IMR-90 (cell line): ENCODE measurements around the gene ZNF74. TPM values are rescaled to one million over a fixed set of nuclear protein-coding genes. Genes with fewer than 3 reads are reported as not detected.

Experiments used
- ATAC-seq: fragments of 200-7000 bp; cut with Tn5 transposase; 2 replicates; pipeline ENCODE4 v1.9.1; 2020; ENCODE audit warnings: low read depth, mild to moderate bottlenecking, moderate library complexity
- BruUV-seq: library from RNA; stranded (reverse); fragments of 400-500 nt; replicated peaks from 2 replicates; lab custom pipeline; 2021; lab: Mats Ljungman, UMichigan
- CTCF ChIA-PET: fragments of 300-600 bp; formaldehyde crosslinking; extraction: SDS; loops from one replicate; lab custom pipeline; 2021; ENCODE audit warnings: antibody characterized with exemption; lab: Yijun Ruan, JAX
- POLR2A ChIA-PET: fragments of 300-600 bp; sonication (Branson Sonifier 250); formaldehyde crosslinking; loops from one replicate; lab custom pipeline; 2022; ENCODE audit warnings: antibody characterized with exemption; ENCODE audit not compliant: unreplicated experiment; lab: Charles Lee
- DNase-seq: peaks from one replicate; pipeline ENCODE4 v3.0.0; 2013
- H2AFZ ChIP-seq: replicated peaks from 2 replicates; pipeline ENCODE3; 2013; ENCODE audit warnings: low read length, mild to moderate bottlenecking; ENCODE audit not compliant: poor library complexity
- H2AK5ac ChIP-seq: 2 replicates; pipeline ENCODE4 v1.6.1; 2013; ENCODE audit warnings: low read depth, low read length, inconsistent platforms
- H2AK9ac ChIP-seq: replicated peaks from 2 replicates; pipeline ENCODE3; 2013; ENCODE audit warnings: mild to moderate bottlenecking, low read depth, low read length, moderate library complexity; ENCODE audit not compliant: poor library complexity
- H2BK120ac ChIP-seq: 2 replicates; pipeline ENCODE4 v1.6.1; 2013; ENCODE audit warnings: low read depth, low read length, inconsistent platforms
- H2BK15ac ChIP-seq: 3 replicates; pipeline ENCODE4 v1.6.1; 2013; ENCODE audit warnings: low read depth, low read length, inconsistent platforms
- H2BK20ac ChIP-seq: 2 replicates; pipeline ENCODE4 v1.6.1; 2013; ENCODE audit warnings: low read depth, mild to moderate bottlenecking, inconsistent platforms, low read length, moderate library complexity
- H2BK5ac ChIP-seq: 2 replicates; pipeline ENCODE4 v1.6.1; 2013; ENCODE audit warnings: mild to moderate bottlenecking, low read depth, low read length, inconsistent platforms; ENCODE audit not compliant: poor library complexity, severe bottlenecking
- H3K14ac ChIP-seq: replicated peaks from 2 replicates; pipeline ENCODE4 v1.6.1; 2013; ENCODE audit warnings: low read depth, low read length, inconsistent platforms
- H3K18ac ChIP-seq: 2 replicates; pipeline ENCODE4 v1.6.1; 2013; ENCODE audit warnings: low read depth, low read length, control low read depth
- H3K23ac ChIP-seq: 2 replicates; pipeline ENCODE4 v1.6.1; 2013; ENCODE audit warnings: low read depth, low read length, inconsistent platforms
- H3K27ac ChIP-seq: 2 replicates; pipeline ENCODE4 v1.5.1; 2013; ENCODE audit warnings: mild to moderate bottlenecking, control low read depth, low read length; ENCODE audit not compliant: insufficient read depth
- H3K27me3 ChIP-seq: 2 replicates; pipeline ENCODE4 v1.6.1; 2013; ENCODE audit warnings: low read length; ENCODE audit not compliant: control insufficient read depth, insufficient read depth
- H3K36me3 ChIP-seq: 2 replicates; pipeline ENCODE4 v1.6.1; 2013; ENCODE audit warnings: low read length, mixed read lengths; ENCODE audit not compliant: control insufficient read depth, insufficient read depth
- H3K4ac ChIP-seq: 2 replicates; pipeline ENCODE4 v1.6.1; 2013; ENCODE audit warnings: low read depth, low read length, inconsistent platforms
- H3K4me1 ChIP-seq: 2 replicates; pipeline ENCODE4 v1.6.1; 2013; ENCODE audit warnings: low read length, mixed read lengths; ENCODE audit not compliant: control insufficient read depth, insufficient read depth
- H3K4me2 ChIP-seq: 2 replicates; pipeline ENCODE4 v1.6.1; 2013; ENCODE audit warnings: low read depth, mild to moderate bottlenecking, control low read depth, low read length, moderate library complexity
- H3K4me3 ChIP-seq: 2 replicates; pipeline ENCODE4 v1.5.1; 2013; ENCODE audit warnings: low read depth, mild to moderate bottlenecking, control low read depth, low read length, moderate library complexity; ENCODE audit not compliant: insufficient read depth
- H3K56ac ChIP-seq: 2 replicates; pipeline ENCODE4 v1.6.1; 2013; ENCODE audit warnings: low read length, inconsistent platforms; ENCODE audit not compliant: insufficient read depth; ENCODE audit errors: extremely low read depth
- H3K79me1 ChIP-seq, 2 experiments: 2 replicates each; pipeline ENCODE4 v1.6.1; 2013; ENCODE audit warnings: low read length in 2 of 2, inconsistent platforms in 1 of 2, low read depth in 1 of 2
- H3K9ac ChIP-seq: 2 replicates; pipeline ENCODE4 v1.6.1; 2013; ENCODE audit warnings: low read depth, low read length, control low read depth
- H3K9me1 ChIP-seq: 2 replicates; pipeline ENCODE4 v1.6.1; 2013; ENCODE audit warnings: low read length, inconsistent platforms; ENCODE audit not compliant: insufficient read depth
- H3K9me3 ChIP-seq: 2 replicates; pipeline ENCODE4 v1.6.1; 2013; ENCODE audit warnings: low read length; ENCODE audit not compliant: control insufficient read depth, insufficient read depth
- H4K20me1 ChIP-seq: 2 replicates; pipeline ENCODE4 v1.6.1; 2013; ENCODE audit warnings: low read length, inconsistent platforms; ENCODE audit not compliant: insufficient read depth
- H4K5ac ChIP-seq: 2 replicates; pipeline ENCODE4 v1.6.1; 2013; ENCODE audit warnings: mild to moderate bottlenecking, low read depth, low read length, control low read depth
- H4K8ac ChIP-seq, 2 experiments: 2 replicates each; pipeline ENCODE4 v1.6.1; 2013; ENCODE audit warnings: low read depth in 2 of 2, low read length in 2 of 2, control low read depth in 1 of 2, inconsistent platforms in 1 of 2
- H4K91ac ChIP-seq: 2 replicates; pipeline ENCODE4 v1.6.1; 2013; ENCODE audit warnings: low read depth, low read length, inconsistent platforms; ENCODE audit not compliant: insufficient read depth
- BHLHE40 ChIP-seq: fragments of 150-350 bp; IDR thresholded peaks from 2 replicates; pipeline ENCODE4 v1.6.1; 2016; ENCODE audit warnings: mild to moderate bottlenecking, low read depth, low read length
- CEBPB ChIP-seq: IDR thresholded peaks from 2 replicates; pipeline ENCODE4 v1.6.1; 2012; ENCODE audit warnings: low read depth, low read length, improper control_type of control experiment
- CHD1 ChIP-seq: IDR thresholded peaks from 2 replicates; pipeline ENCODE4 v1.6.1; 2012; ENCODE audit warnings: low read depth, low read length, improper control_type of control experiment
- FOS ChIP-seq: fragments of 150-350 bp; IDR thresholded peaks from 2 replicates; pipeline ENCODE4 v1.6.1; 2016; ENCODE audit warnings: low read depth, low read length
- MAFK ChIP-seq: IDR thresholded peaks from 2 replicates; pipeline ENCODE4 v1.6.1; 2012; ENCODE audit warnings: low read depth, low read length, improper control_type of control experiment
- MAZ ChIP-seq: IDR thresholded peaks from 2 replicates; pipeline ENCODE4 v1.6.1; 2012; ENCODE audit warnings: low read depth, mild to moderate bottlenecking, low read length, improper control_type of control experiment, moderate library complexity, borderline replicate concordance
- MXI1 ChIP-seq: IDR thresholded peaks from 2 replicates; pipeline ENCODE4 v1.6.1; 2012; ENCODE audit warnings: low read depth, mild to moderate bottlenecking, low read length, moderate library complexity, borderline replicate concordance
- NFE2L2 ChIP-seq: fragments of 150-350 bp; IDR thresholded peaks from 2 replicates; pipeline ENCODE4 v1.6.1; 2016; ENCODE audit warnings: low read depth, mild to moderate bottlenecking, low read length
- POLR2A ChIP-seq: IDR thresholded peaks from 2 replicates; pipeline ENCODE4 v1.6.1; 2012; ENCODE audit warnings: mild to moderate bottlenecking, low read depth, low read length
- RAD21 ChIP-seq: IDR thresholded peaks from 2 replicates; pipeline ENCODE4 v1.6.1; 2012; ENCODE audit warnings: low read length, improper control_type of control experiment
- RCOR1 ChIP-seq: IDR thresholded peaks from 2 replicates; pipeline ENCODE4 v1.6.1; 2012; ENCODE audit warnings: mild to moderate bottlenecking, low read length, improper control_type of control experiment; ENCODE audit not compliant: insufficient replicate concordance
- RFX5 ChIP-seq: IDR thresholded peaks from 2 replicates; pipeline ENCODE4 v1.8.0; 2012; ENCODE audit warnings: low read depth, mild to moderate bottlenecking, low read length, moderate library complexity
- SMC3 ChIP-seq: fragments of 150-350 bp; IDR thresholded peaks from 2 replicates; pipeline ENCODE4 v1.6.1; 2016; ENCODE audit warnings: low read depth, mild to moderate bottlenecking, antibody characterized with exemption, low read length, moderate library complexity
- WGBS, 2 experiments: methylation state at CpG; one replicate each; pipeline versions ENCODE4 v1.1.5 to v1.1.7; 2013; ENCODE audit warnings: missing lambda C conversion rate in 2 of 2; ENCODE audit not compliant: insufficient read length in 1 of 2; ENCODE audit errors: extremely low coverage in 2 of 2; 5-methylcytosine and 5-hydroxymethylcytosine counted together
- dilution Hi-C: fragments of 300-500 bp; cut with HindIII; formaldehyde crosslinking; loops from one replicate; pipeline ENCODE4 v1.14.3; 2018; ENCODE audit warnings: low sequenced_read_pairs; ENCODE audit not compliant: unreplicated experiment
- in situ Hi-C: fragments of 300-500 bp; cut with MboI; formaldehyde crosslinking; loops from 3 replicates; pipeline ENCODE4 v1.14.3; 2019; ENCODE audit warnings: low sequenced_read_pairs, inconsistent platforms, mixed read lengths
- intact Hi-C: fragments of 100-400 bp; cut with micrococcal nuclease; formaldehyde crosslinking; loops from 2 replicates; pipeline ENCODE4 v1.10.0; 2022
- polyA plus RNA-seq, 3 experiments: library from polyadenylated mRNA; depleted of rRNA; stranded (reverse); fragments of >200 nt; gene quantifications; 2 replicates each; pipeline ENCODE4 v1.2.3, GENCODE V29; 2012; ENCODE audit warnings: low replicate concordance in 1 of 3
- total RNA-seq: library from RNA; depleted of rRNA; stranded (reverse); fragments of >200 nt; gene quantifications from 2 replicates; pipeline ENCODE4 v1.2.3, GENCODE V29; 2012
- TF ChIP-seq, protein P1 (sequence below): conservative IDR thresholded peaks from 2 replicates; pipeline ENCODE4 v1.5.1; 2012; ENCODE audit warnings: mild to moderate bottlenecking, low read depth, low read length, improper control_type of control experiment
- TF ChIP-seq, protein P2 (sequence below): fragments of 150-350 bp; IDR thresholded peaks from 2 replicates; pipeline ENCODE4 v1.6.1; 2017; ENCODE audit warnings: mild to moderate bottlenecking, antibody characterized with exemption, low read length, low read depth
- TF ChIP-seq, protein P3 (sequence below): fragments of 150-350 bp; IDR thresholded peaks from 2 replicates; pipeline ENCODE4 v1.6.1; 2016; ENCODE audit warnings: low read depth, mild to moderate bottlenecking, low read length, moderate library complexity, borderline replicate concordance

Gene ZNF74
- total and polyA plus RNA-seq, 2 of the 4 experiments (the other 2 are of a cell fraction), result 7.5 to 8.4 TPM

GRCh38 chr22:20450551-20450906, 56.6 kb downstream of the ZNF74 start:
- ATAC-seq (no peak), DNase-seq (no peak)
- Histone ChIP-seq H3K4me1 (no peaks in the 10 kb centered on the region), H3K4me2 (no peak overlapping the region), H3K79me1 (peaks cover 0 to 6% of the 10 kb centered on the region in 2 experiments; a peak in 2 of 4 replicates), H4K8ac (no peak overlapping the region), H4K91ac (no peak overlapping the region), H3K36me3 (peaks cover 22% of the 10 kb centered on the region), H3K14ac (no peak overlapping the region), H3K18ac (no peak overlapping the region), H3K27me3 (no peaks in the 10 kb centered on the region), H2BK20ac (no peak overlapping the region), H3K9me3 (no peaks in the 10 kb centered on the region), H3K9me1 (no peaks in the 10 kb centered on the region; the same call in 1 of the 2 replicates), H4K20me1 (0 out of 2 replicates have a peak, but pooled peaks cover 4% of the 10 kb centered on the region), H3K4me3 (no peak overlapping the region), H3K56ac (no peak overlapping the region), H2AK9ac (no peak overlapping the region), H3K9ac (no peak overlapping the region), H2AFZ (no peak overlapping the region), H2BK15ac (no peak overlapping the region), H3K4ac (no peak overlapping the region), H2BK120ac (no peak overlapping the region), H3K27ac (no peak overlapping the region), H3K23ac (no peak overlapping the region), H2BK5ac (no peak overlapping the region), H4K5ac (no peak overlapping the region), H2AK5ac (no peak overlapping the region)
- dilution Hi-C loops, result no loop called here
- CTCF ChIA-PET, result no interaction called here
- intact Hi-C loops, result no loop called here
- WGBS, 2 experiments, result 100% methylated on average over 1 of the region's 1 CpG; no CpG with 5 or more reads in 1 of the 2 experiments
- BruUV-seq, result no TSS peak
- POLR2A ChIA-PET, result no interaction called here
- in situ Hi-C loops, result loop anchor here (10.0 kb wide), 2 partner anchors 56 to 296 kb away; partner anchors contain the start of genes CCDC188 and ZNF74
- TF ChIP-seq, protein P1, sequence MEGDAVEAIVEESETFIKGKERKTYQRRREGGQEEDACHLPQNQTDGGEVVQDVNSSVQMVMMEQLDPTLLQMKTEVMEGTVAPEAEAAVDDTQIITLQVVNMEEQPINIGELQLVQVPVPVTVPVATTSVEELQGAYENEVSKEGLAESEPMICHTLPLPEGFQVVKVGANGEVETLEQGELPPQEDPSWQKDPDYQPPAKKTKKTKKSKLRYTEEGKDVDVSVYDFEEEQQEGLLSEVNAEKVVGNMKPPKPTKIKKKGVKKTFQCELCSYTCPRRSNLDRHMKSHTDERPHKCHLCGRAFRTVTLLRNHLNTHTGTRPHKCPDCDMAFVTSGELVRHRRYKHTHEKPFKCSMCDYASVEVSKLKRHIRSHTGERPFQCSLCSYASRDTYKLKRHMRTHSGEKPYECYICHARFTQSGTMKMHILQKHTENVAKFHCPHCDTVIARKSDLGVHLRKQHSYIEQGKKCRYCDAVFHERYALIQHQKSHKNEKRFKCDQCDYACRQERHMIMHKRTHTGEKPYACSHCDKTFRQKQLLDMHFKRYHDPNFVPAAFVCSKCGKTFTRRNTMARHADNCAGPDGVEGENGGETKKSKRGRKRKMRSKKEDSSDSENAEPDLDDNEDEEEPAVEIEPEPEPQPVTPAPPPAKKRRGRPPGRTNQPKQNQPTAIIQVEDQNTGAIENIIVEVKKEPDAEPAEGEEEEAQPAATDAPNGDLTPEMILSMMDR, result no peak
- no peak for TF ChIP-seq BHLHE40
- no peak for TF ChIP-seq RCOR1
- TF ChIP-seq RAD21, result no peak
- no peak for TF ChIP-seq NFE2L2
- TF ChIP-seq MXI1, result no peak
- no peak for TF ChIP-seq CHD1
- no peak for TF ChIP-seq RFX5
- TF ChIP-seq CEBPB, result no peak
- no peak for TF ChIP-seq FOS
- no peak for TF ChIP-seq POLR2A
- TF ChIP-seq MAZ, result no peak
- TF ChIP-seq, protein P2, sequence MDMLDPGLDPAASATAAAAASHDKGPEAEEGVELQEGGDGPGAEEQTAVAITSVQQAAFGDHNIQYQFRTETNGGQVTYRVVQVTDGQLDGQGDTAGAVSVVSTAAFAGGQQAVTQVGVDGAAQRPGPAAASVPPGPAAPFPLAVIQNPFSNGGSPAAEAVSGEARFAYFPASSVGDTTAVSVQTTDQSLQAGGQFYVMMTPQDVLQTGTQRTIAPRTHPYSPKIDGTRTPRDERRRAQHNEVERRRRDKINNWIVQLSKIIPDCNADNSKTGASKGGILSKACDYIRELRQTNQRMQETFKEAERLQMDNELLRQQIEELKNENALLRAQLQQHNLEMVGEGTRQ, result no peak
- no peak for TF ChIP-seq SMC3
- TF ChIP-seq MAFK, result no peak
- TF ChIP-seq, protein P3, sequence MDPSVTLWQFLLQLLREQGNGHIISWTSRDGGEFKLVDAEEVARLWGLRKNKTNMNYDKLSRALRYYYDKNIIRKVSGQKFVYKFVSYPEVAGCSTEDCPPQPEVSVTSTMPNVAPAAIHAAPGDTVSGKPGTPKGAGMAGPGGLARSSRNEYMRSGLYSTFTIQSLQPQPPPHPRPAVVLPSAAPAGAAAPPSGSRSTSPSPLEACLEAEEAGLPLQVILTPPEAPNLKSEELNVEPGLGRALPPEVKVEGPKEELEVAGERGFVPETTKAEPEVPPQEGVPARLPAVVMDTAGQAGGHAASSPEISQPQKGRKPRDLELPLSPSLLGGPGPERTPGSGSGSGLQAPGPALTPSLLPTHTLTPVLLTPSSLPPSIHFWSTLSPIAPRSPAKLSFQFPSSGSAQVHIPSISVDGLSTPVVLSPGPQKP, result no peak
